ENCODE results near the gene AAK1.
"Not testable (repeated sequence)": the region's sequence is repeated elsewhere in the genome, so short reads cannot be mapped to it uniquely, and the experiment has no call there.

Gene AAK1

DNA sequence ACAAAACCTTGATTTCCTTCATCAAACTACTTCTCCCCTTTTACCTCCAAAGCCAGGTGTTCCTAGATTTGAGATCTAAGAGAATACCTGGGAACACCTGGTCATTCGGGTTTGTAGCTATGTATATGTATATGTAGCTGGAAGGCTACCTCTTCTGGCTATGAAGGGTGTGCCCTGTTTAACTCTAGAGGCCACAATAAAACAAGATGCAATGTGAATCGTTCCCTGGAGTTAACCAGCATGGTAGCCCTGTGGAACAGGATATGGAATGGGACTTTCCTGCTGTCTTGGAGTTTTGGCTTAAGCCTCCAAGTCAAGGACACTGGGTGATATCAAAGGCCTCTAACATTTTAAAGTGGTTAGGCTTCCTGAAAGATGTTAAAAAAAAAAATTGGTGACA, 188.6 kb downstream of the AAK1 start:
- ChIA-PET CTCF (no interaction called here), POLR2A (no interaction called here)
- DNase-seq (ENCODE audit: extremely low spot score), result no peak
- TF ChIP-seq, protein P1, sequence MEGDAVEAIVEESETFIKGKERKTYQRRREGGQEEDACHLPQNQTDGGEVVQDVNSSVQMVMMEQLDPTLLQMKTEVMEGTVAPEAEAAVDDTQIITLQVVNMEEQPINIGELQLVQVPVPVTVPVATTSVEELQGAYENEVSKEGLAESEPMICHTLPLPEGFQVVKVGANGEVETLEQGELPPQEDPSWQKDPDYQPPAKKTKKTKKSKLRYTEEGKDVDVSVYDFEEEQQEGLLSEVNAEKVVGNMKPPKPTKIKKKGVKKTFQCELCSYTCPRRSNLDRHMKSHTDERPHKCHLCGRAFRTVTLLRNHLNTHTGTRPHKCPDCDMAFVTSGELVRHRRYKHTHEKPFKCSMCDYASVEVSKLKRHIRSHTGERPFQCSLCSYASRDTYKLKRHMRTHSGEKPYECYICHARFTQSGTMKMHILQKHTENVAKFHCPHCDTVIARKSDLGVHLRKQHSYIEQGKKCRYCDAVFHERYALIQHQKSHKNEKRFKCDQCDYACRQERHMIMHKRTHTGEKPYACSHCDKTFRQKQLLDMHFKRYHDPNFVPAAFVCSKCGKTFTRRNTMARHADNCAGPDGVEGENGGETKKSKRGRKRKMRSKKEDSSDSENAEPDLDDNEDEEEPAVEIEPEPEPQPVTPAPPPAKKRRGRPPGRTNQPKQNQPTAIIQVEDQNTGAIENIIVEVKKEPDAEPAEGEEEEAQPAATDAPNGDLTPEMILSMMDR (IDR thresholded peaks at IDR 0.05; ENCODE audit: control extremely low read depth, extremely low read depth, low read depth, missing control alignments), result no peak

DNA sequence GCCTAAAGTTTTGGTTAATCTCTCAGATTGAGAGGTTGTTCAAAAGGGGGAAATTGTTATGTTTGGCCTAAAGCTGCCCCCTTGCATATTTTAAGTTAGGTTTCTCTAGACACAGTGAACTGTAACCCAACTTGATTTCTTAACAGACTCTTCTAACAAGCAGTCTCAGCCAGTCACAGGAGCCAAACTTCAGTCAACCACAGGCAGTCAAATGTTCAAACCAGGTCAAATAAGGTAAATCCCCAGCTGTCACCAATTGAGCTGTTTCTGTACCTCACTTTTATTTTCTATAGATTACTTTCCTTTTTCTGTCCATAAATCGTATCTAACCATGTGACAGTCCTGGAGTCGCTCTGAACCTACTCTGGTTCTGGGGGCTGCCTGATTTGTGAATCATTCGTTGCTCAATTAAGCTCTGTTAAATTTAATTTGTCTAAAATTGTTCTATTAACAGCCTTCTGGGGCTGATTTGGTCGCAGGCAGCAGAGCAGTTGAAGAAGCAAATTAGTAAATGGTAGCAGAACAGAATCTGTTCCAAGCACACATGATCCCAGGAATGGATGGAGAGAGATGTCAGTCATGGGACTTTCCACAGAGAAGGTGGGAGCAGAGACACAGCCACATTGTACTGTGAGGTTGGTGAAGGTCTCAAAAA, 189.9 kb downstream of the AAK1 start:
- ChIA-PET POLR2A (interaction anchor here (1.2 kb wide), 1 partner anchor 16 kb away, joined by 7 read pairs; the partner anchor contains the start of gene NFU1), CTCF (interaction anchor here (0.5 to 1.5 kb wide), 5 partner anchors 10 to 947 kb away, joined by 3 to 8 read pairs (median 3); partner anchors contain the start of gene NFU1)
- TF ChIP-seq, protein P1 (IDR thresholded peaks at IDR 0.05; ENCODE audit: control extremely low read depth, extremely low read depth, low read depth, missing control alignments), result no peak
- peak; percentile 58 for DNase-seq (ENCODE audit: extremely low spot score)

DNA sequence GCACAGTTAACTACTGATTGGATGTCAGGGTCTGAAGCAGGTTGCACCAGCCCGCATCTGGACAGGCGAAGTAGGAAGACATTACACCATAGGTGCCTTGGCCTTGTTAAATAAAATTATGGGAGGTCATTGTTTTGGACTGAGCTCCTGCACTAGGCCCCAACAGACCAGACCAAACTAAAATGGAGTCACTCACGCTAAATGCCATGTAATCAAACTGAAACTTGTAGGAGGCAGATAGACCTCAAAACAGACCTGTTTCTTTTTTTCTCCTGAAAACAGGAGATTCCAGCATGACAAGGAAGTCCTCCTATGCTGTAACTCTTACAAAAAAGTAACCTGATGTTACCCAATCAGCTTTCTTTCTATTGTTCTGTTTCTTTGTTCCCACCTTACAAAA, 190.9 kb downstream of the AAK1 start:
- TF ChIP-seq, protein P1 (IDR thresholded peaks at IDR 0.05; ENCODE audit: control extremely low read depth, extremely low read depth, low read depth, missing control alignments), result no peak
- CTCF ChIA-PET, result no interaction called here
- no peak for DNase-seq (ENCODE audit: extremely low spot score)
- POLR2A ChIA-PET, result interaction anchor here (1.0 kb wide), 1 partner anchor 15 kb away, joined by 3 read pairs; the partner anchor contains the start of gene NFU1

DNA sequence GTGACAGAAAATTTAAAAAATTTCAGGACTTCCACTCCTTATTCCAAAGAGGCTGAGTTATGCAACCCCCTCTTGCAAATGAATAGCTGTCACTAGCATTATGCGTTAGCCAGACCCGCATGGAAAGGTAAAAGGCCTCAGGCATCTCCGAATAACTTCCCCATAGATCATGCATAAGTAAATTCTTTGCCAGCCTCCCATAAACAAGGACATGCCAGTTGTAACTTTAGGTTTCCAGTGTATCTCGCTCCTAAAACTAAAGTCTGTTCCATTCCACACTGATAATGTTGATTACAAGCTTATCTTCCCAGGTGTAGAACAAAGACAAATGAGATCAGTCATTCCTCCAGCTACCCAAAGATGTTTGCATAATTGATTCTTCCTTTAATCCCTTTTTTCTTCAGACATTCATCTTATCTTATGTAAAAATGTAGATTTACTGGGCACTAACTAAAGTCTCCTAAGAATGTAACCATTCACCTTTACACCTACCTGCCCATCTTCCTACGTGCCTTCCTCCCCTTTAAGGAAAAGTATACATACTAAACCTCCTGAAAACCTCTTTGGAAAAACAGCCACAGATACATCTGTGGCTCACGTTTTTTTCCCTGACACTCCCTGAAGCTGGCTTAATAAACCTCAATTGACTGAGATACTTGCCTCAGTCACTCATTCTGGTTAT, 192.7 kb downstream of the AAK1 start:
- CTCF ChIA-PET, result interaction anchor here (0.9 kb wide), 1 partner anchor 11 kb away, joined by 3 read pairs; no protein-coding TSS in a partner anchor

DNA sequence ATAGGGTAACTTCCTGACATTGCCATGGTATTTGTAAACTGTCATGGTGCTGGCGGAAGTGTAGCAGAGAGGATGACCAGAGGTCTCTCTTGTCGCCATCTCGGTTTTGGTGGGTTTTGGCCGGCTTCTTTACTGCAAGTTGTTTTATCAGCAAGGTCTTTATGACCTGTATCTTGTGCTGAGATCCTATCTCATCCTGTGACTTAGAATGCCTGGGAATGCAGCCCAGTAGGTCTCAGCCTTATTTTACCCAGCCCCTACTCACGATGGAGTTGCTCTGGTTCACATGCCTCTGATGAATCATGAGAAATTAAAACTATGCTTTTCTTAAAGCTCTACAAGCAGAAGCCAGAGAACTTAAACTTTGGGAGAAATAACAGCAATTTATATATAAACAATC, 193.6 kb downstream of the AAK1 start:
- CTCF ChIA-PET, result no interaction called here

More for the DNA sequence above, 192.7 kb downstream of the AAK1 start:
- TF ChIP-seq, protein P1 (IDR thresholded peaks at IDR 0.05; ENCODE audit: control extremely low read depth, extremely low read depth, low read depth, missing control alignments), result no peak
- POLR2A ChIA-PET, result no interaction called here
- DNase-seq (ENCODE audit: extremely low spot score), result no peak

DNA sequence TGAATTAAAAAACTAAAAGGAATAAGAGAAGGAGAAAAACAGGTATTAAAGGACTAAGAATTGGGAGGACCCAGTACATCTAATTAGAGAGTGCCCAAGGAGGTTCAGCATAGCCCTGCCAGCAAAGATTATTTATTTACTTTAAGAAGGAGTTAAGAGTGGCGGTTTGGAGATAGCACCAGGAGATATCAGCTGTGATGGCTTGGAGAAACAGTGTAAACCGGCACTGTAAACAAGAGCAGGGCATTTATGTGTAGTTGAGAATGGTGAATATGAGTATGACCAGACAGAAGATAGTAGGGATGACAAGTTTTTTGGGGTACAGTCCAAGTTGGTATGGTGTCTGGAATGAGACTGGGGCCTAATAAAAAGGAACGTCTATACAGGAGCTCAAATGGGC, 199.9 kb downstream of the AAK1 start:
- CTCF ChIA-PET; DNase-seq (ENCODE audit: extremely low spot score); POLR2A ChIA-PET: not testable (repeated sequence)

More for the DNA sequence above, 193.6 kb downstream of the AAK1 start:
- DNase-seq (ENCODE audit: extremely low spot score), result no peak
- POLR2A ChIA-PET, result no interaction called here
- TF ChIP-seq, protein P1 (IDR thresholded peaks at IDR 0.05; ENCODE audit: control extremely low read depth, extremely low read depth, low read depth, missing control alignments), result no peak

DNA sequence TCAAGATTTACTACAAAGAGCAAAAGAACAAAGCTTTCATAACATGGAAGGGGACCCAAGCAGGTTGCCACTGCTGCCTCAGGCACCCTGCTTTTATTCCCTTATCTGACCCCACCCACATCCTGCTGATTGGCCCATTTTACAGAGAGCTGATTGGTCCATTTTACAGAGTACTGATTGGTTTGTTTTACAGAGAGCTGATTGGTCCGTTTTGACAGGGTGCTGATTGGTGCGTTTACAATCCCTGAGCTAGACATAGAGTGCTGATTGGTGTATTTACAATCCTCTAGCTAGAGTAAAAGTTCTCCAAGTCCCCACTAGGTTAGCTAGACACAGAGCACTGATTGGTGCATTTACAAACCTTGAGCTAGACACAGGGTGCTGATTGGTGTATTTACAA, 204.0 kb downstream of the AAK1 start:
- DNase-seq (ENCODE audit: extremely low spot score); POLR2A ChIA-PET: not testable (repeated sequence)
- CTCF ChIA-PET, result interaction anchor here (1.0 to 1.6 kb wide), 4 partner anchors 9 to 286 kb away, joined by 3 to 5 read pairs (median 4); no protein-coding TSS in a partner anchor
